Skeletal muscle cell (primary cell): ENCODE measurements around the gene ENTR1.
A peak's percentile ranks its signal among the peaks of the same experiment; 100 is the strongest.

Experiments used
- DNase-seq: peaks from one replicate; pipeline ENCODE4 v3.0.0-alpha.2; 2010; ENCODE audit warnings: low read depth
- H3K4me3 ChIP-seq: 2 replicates; pipeline ENCODE4 v1.5.1; 2011; ENCODE audit warnings: low read depth, mild to moderate bottlenecking, control low read depth, low read length, moderate library complexity

The ENTR1 gene

GRCh38 chr9:136410500-136411287 is at the start of gene ENTR1, which contains the start of gene PMPCA:
Gene ENTR1, minus strand, starts transcription at chr9:136410614. Its CDS starts 217 bp downstream, at chr9:136410397.
Gene PMPCA, plus strand, starts transcription at chr9:136410658. Its CDS starts 11 bp downstream, at chr9:136410669.
- peak within 1 kb of the TSS; percentile 90 for H3K4me3 ChIP-seq
- DNase-seq: peak; percentile 53

GRCh38 chr9:136459425-136459824 is 49.0 kb upstream of the ENTR1 start:
- DNase-seq: no peak

GRCh38 chr9:136457326-136457725 is 46.9 kb upstream of the ENTR1 start:
- H3K4me3 ChIP-seq: no peak overlapping the region
- no peak for DNase-seq

More at GRCh38 chr9:136459425-136459824, 49.0 kb upstream of the ENTR1 start:
- no peak overlapping the region for H3K4me3 ChIP-seq

GRCh38 chr9:136456258-136456657 is 45.8 kb upstream of the ENTR1 start:
- H3K4me3 ChIP-seq: no peak overlapping the region
- no peak for DNase-seq

- H3K4me3 ChIP-seq: no peak overlapping the region
- no peak for DNase-seq
Observed at GRCh38 chr9:136455043-136456002, 44.9 kb upstream of the ENTR1 start.

- no peak for DNase-seq
- no peak overlapping the region for H3K4me3 ChIP-seq
Observed at GRCh38 chr9:136454026-136454796, 43.8 kb upstream of the ENTR1 start.

GRCh38 chr9:136453326-136453725 is 42.9 kb upstream of the ENTR1 start:
- no peak overlapping the region for H3K4me3 ChIP-seq
- no peak for DNase-seq

- no peak for DNase-seq
- H3K4me3 ChIP-seq: no peak overlapping the region
Observed at GRCh38 chr9:136451221-136451877, 40.9 kb upstream of the ENTR1 start.

GRCh38 chr9:136448655-136449054 is 38.2 kb upstream of the ENTR1 start:
- no peak for DNase-seq
- no peak overlapping the region for H3K4me3 ChIP-seq

GRCh38 chr9:136447173-136447778 is 36.9 kb upstream of the ENTR1 start:
- H3K4me3 ChIP-seq: no peak overlapping the region

GRCh38 chr9:136445799-136446198 is 35.4 kb upstream of the ENTR1 start:
- DNase-seq: no peak
- no peak overlapping the region for H3K4me3 ChIP-seq

More at GRCh38 chr9:136447173-136447778, 36.9 kb upstream of the ENTR1 start:
- DNase-seq: no peak

GRCh38 chr9:136444102-136444501 is 33.7 kb upstream of the ENTR1 start:
- DNase-seq: no peak
- no peak overlapping the region for H3K4me3 ChIP-seq

GRCh38 chr9:136443687-136444086 is 33.3 kb upstream of the ENTR1 start:
- no peak for DNase-seq
- no peak overlapping the region for H3K4me3 ChIP-seq

- no peak for DNase-seq
- no peak overlapping the region for H3K4me3 ChIP-seq
Observed at GRCh38 chr9:136443087-136443486, 32.7 kb upstream of the ENTR1 start.

GRCh38 chr9:136442265-136442664 is 31.9 kb upstream of the ENTR1 start:
- H3K4me3 ChIP-seq: no peak overlapping the region
- no peak for DNase-seq

- H3K4me3 ChIP-seq: no peak overlapping the region
Observed at GRCh38 chr9:136441681-136442245, 31.3 kb upstream of the ENTR1 start.

GRCh38 chr9:136441191-136441680 is 30.8 kb upstream of the ENTR1 start:
- no peak for DNase-seq
- H3K4me3 ChIP-seq: no peak overlapping the region

More at GRCh38 chr9:136441681-136442245, 31.3 kb upstream of the ENTR1 start:
- no peak for DNase-seq
